IMR-90 (cell line): ENCODE results near the gene INO80.

Experiments used
- POLR2A ChIP-seq: IDR thresholded peaks from 2 replicates; pipeline ENCODE4 v1.6.1; 2012; ENCODE audit warnings: mild to moderate bottlenecking, low read depth, low read length
- SMC3 ChIP-seq: fragments of 150-350 bp; IDR thresholded peaks from 2 replicates; pipeline ENCODE4 v1.6.1; 2016; ENCODE audit warnings: low read depth, mild to moderate bottlenecking, antibody characterized with exemption, low read length, moderate library complexity
- TF ChIP-seq, protein P1 (sequence below): conservative IDR thresholded peaks from 2 replicates; pipeline ENCODE4 v1.5.1; 2012; ENCODE audit warnings: mild to moderate bottlenecking, low read depth, low read length, improper control_type of control experiment

DNA sequence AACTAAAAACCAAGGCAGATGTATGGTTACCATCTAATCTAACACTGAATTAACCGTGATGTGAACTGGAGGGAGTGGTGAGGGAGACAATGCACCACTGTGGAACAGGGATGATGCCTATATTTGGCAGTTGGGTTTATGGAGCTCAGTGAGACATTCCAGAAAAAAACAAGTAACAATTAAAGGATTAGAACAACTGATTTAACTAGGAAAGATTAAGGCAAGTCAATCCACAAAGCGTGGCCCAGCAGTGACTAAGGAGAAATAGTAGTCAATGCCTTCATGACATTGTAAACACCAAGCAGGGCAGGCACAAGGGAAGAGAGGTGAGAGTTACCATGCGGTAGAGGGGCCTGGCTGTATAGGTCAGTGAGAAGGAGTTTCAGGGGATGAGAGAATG lies 124.7 kb downstream of the INO80 start:
- TF ChIP-seq, protein P1, sequence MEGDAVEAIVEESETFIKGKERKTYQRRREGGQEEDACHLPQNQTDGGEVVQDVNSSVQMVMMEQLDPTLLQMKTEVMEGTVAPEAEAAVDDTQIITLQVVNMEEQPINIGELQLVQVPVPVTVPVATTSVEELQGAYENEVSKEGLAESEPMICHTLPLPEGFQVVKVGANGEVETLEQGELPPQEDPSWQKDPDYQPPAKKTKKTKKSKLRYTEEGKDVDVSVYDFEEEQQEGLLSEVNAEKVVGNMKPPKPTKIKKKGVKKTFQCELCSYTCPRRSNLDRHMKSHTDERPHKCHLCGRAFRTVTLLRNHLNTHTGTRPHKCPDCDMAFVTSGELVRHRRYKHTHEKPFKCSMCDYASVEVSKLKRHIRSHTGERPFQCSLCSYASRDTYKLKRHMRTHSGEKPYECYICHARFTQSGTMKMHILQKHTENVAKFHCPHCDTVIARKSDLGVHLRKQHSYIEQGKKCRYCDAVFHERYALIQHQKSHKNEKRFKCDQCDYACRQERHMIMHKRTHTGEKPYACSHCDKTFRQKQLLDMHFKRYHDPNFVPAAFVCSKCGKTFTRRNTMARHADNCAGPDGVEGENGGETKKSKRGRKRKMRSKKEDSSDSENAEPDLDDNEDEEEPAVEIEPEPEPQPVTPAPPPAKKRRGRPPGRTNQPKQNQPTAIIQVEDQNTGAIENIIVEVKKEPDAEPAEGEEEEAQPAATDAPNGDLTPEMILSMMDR = no peak
- TF ChIP-seq POLR2A (no peak), SMC3 (no peak)
